Fibroblast of skin of back (primary cell): ENCODE results near the gene TSSK2.

Experiments used
- DNase-seq: peaks from one replicate; pipeline ENCODE4 v3.0.0-alpha.2; 2013

Gene TSSK2

DNA sequence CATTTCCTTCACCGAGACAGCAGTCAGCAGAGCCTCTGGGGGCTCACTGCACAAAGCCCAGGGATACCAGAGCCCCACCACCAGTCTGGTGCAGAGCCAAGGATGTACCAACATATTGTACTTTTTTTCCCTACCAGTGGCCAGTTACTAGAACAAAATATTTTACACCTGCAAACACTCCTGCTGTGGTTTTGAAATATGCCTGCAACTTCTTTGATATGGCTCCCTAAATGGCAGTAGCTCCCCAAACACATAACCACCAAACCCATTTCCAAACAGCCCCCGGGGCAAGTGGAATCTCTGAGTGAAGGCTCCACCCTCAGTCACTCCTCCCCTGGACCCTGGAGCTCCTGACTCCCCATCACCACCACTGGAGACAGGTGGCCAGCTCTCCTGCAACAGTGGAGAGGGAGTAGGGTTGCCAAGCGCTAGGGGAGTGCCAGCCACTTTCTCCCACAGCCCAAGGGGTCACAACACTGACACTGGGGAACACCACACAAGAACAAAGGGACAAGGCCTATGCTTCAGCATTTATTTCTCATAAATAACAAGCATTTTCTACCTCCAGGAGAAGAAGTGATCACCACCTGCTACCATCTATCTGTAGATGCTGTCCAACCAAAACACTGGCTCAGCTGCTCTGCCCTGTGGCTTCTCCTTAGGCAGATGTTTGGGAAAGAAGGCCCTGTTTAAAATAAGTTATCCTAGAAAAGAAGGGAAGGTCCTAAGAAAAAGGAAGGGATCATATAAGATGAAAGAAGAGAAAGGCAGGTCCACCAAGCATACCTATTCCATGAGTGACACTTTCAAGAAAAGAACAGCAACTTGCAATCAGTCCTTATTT, 24.0 kb upstream of the TSSK2 start:
- DNase-seq, result no peak

DNA sequence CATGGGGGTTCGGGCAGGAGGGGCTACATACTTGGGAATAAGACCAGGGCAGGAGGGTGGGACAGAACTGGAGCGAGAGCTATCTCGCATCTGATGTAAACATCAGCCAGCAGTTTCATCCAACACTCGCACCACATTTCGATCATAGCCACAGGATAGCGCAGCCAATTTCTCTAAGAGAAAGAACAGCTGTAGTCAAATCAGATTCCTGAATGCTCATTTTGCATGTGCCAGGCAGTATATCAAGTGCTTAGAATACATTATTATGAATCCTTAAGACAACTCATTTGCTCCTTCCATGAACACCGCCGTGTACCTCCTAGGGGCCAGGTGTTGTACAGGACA, 23.4 kb upstream of the TSSK2 start:
- DNase-seq, result no peak

DNA sequence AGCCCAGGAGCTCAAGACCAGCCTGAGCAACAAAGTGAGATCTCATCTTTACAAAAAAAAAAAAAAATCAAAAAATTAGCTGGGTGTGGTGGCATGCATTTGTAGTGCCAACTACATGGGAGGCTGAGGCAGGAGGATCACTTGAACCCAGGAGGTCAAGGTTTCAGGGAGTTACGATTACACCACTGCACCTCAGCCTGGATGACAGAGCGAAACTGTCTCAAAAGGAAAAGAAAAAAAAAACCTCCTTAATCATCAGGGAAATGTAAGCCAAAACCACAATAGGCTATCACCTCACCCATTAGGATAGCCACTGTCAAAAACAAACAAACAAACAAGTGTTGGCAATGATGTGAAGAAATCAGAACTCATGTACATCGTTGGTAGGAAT, 22.3 kb upstream of the TSSK2 start:
- no peak for DNase-seq

DNA sequence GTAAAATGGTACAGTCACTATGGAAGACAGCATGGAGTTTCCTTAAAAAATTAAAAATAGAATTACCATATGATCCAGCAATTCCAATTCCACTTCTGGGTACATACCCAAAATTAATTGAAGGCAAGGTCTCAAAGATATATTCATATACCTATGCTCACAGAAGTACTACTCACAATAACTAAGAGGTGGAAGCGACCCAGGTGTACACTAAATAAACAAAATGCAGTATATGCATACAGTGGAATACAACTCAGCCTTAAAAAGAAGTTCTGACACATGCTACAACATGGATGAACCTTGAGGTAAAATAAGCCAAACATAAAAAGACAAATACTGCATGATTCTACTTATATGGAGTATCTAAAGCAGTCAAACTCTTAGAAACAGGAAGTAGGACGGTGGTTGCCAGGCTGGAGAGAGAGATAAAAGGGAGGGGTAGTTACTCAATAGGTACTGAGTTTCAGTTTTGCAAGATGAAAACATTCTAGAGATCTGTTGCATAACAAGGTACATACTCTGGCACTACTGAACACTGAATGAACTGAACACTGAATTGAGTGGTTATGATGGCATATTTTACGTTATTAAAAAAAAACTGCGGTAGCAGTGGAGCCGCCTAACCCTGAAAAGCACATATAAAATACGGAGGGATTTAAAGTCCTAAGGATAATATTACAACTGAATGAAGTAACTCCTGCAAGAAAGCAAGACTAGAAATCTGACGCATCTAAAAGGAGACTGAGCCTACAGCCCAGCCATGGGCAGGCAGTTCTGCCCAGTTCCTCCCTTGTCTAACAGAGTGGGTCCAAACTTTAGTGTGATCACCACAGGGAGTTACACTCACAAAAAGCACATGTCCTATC, 21.7 kb upstream of the TSSK2 start:
- no peak for DNase-seq

DNA sequence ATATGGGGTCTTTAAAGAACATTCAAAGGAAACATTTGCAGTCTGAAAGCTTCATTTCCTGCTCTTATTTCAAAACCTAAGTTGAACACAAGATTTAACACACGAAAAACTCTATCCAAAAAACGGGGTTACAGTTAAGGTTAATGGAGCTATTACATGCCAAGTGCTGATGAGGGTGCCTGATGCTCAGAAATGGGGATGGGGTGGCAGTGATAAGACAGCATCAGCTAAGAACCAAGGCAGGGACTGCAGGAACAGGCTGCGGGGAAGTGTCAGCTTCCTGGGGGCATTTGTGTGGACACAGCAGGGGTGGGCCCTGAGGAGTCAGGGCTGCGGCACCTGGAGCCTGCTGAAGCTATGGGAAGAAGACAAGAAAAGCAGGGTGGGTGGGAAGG, 21.0 kb upstream of the TSSK2 start:
- no peak for DNase-seq

DNA sequence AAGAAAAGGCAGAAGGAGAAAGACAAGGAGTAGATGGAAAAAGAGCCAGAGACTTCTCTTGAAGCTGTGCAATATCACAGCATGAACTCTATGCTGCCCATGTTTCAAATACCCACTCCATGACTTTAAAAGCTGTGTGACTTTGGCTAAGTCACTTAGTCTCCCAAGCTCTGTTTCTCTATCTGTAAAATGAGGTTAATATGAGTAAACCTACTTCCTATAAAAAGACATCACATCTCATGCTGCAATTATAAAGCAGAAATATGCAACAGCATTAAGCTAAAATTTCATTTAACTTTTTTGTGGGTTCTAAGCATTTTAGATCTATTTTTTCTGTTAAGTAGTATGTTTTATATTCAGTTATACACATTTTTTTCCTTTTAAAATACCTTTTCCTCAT, 20.5 kb upstream of the TSSK2 start:
- no peak for DNase-seq

DNA sequence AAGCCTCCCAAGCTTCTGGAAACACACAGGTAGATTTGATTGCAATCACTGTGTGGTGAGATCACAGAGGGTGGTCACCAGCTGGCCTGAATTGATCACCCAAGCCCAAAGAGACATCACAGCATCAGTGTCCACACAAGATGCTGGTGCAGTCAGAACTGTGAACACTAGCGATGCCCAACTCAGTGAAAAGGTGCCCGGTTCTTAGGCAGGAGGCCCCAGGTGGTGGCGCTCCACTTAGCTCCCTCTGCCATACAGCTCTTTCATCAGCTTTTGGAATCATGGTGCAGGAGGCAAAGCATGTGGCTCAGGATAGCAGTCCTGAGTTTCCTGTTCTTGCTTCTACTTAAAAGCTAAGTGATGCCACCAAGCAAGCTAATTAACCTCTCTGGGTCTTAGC, 20.0 kb upstream of the TSSK2 start:
- no peak for DNase-seq

DNA sequence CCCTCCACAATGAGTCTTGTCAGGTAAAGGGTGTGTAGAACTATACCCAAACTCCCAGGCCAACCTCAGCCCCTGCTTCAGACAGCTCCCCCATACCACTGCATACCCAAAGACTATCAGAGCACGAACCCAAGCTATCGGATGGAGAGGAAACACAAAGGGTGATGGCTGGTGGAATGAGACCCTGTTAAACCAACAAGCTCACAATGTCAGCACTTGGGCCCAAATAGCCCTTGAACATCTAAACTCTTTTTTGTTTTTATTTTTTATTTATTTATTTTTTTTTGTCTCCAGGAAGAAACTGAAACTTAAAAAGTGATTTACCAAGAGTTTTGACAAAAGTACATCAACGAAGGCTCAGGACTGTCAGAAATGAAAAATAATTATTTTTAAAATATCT, 19.5 kb upstream of the TSSK2 start:
- no peak for DNase-seq

DNA sequence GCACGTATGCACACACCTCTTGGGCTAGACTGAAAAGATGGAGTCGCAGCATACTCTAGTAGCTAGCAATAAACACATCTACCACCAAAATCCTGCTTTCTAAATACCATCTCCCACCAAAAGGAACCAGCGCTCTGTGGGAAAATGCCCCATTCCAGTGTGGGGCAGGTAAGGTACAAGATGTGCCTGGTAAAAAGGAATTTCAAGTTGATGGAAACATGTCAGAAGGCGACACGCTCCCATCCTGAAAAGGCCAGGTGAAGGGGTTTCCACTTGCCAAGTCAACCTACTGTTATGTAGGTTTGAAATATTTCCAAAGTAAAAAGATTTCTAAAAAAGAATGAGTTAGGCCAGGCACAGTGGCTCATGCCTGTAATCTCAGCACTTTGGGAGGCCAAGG, 17.7 kb upstream of the TSSK2 start:
- DNase-seq, result no peak

DNA sequence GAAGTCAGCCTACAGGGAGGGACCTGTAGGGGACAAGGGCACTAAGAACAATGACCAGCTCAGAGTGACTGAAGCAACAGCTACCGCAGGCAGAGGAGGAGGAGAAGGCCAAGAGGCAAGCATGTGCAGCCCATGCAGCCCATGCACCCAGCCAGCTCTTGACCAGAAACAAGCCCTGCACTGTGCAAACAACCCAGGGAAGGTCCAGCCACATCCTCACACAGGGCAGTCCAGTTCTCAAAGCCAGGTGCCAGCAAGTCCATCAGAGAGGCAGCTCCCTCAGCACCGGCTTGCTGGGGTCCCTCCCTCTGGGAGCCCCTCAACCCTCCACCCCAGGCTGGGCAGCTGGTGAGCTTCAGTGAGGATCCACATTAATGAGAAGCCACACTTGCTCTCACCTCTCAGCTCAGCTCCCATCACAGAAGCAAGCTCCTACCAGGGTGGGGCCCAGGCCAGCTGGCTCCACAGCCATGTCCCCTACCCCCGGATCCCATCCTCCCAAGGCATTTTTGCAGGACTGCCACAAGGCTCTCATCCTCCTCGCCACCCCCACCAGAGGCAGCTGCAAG, 16.0 kb upstream of the TSSK2 start:
- no peak for DNase-seq

DNA sequence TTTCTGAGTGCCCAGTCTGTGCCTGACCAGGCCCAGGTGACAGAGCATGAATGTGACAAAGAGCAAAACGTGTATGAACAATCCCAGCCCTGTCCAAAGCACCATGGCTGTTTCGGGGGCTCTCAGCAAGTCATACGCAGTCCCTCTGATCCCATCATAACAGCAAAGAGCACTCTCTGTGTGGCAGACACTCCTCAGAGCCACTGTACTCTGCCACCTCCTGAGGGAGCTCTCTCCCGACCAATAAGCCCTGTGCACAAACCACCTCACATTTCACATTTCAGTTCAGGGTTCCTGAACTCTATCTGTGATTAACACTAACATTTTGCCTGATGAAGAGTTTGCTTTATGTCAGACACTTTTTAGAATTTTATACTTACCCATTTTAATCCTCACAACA, 15.5 kb upstream of the TSSK2 start:
- no peak for DNase-seq

DNA sequence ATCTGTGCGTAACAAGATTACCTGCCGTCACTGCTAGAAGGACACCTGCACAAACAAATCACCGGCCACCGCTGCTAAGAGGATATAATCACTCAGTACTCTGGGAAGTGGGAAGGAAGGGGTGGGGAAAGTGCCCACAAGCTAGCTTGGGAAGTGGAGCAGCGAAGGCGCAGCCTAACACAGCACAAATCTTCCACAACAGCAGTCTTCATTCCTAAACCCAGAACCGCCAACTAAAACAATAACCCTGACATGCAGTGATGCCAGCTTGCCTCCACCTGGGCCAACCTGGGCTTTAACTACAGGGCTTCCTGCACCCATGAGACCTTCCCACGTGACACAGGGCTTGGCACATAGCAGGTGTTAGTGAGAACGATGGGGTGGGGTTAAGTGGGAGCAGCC, 14.0 kb upstream of the TSSK2 start:
- DNase-seq, result no peak

DNA sequence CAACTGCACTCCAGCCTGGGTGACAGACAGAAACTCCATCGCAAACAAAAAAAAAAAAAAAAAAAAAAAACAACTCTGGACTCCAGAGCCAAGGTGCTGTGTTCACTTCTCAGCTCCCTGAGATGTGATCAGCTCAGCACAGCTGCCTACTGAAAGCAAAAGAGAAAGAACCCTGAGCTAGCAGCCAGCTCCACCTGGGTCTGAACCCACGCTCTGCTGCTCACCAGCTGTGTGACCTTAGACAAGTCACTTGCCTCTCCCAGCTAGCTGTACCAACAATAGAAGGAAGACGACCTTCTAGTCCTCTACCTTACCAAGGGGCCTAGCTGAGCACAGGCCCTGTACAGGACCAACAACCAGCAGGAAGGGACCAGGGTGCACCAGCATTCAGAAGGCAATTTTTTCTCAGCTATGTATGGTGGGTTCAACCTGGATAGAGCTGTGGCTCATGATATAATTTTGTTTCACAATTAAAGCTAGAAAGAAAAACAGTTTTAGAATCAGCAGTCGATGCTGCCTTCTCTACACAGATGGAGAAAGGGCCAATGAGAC, 12.7 kb upstream of the TSSK2 start:
- no peak for DNase-seq

DNA sequence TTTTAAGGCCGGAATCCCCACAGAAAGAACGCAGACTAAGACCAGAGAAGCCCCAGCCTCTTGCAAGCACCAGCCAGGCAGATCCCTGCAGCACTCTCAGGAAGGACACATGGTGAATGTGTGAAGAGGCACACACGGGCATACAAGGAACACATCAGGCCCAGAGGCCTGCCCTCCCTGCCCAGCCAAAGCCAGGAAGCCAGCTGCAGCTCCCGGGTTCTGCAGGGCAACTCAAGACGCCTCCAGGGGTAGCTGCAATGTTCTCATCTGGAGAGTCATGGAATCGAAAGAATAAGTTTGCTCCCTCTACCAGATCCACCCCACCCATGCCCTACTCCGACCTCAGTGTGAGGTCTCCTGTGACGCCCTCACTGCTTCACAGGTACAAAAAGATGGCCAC, 11.2 kb upstream of the TSSK2 start:
- no peak for DNase-seq

DNA sequence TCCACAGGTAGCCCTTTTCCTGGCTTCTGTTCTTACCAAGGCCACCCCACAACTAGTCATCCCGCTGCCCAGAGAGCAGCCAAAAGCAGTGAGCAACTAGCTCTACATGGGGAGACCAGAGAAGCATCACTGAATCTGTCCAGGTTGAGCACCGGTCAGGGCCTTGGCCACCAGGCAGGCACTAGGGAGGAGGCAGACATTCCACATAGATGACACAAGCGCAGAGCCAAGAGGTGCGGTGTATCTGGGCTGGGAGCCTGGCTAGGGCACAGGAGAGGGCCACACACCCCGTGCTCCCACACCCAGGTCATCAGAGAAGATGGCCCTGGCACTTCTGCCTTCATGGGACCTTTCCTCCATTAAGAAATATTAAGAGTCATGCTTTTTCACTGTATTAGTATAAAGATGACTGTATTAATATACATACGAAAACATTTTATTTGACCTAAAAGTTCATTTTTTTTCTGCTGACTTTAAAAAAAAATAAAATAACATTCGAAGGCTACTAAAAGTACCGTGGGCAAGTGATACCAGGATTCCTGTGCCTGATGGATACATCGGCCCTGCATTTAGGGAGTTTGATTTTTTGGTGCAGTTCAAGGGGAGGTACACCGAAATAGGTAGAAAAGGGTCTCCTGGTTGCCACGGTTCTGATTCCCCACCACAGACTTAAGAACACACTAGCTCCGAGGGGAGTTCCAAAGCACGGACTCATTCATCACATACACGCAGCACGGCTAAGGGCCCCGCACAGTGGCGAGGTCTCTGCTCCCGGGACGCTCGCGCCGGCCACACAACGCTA, 10.1 kb upstream of the TSSK2 start:
- peak; percentile 34 for DNase-seq

DNA sequence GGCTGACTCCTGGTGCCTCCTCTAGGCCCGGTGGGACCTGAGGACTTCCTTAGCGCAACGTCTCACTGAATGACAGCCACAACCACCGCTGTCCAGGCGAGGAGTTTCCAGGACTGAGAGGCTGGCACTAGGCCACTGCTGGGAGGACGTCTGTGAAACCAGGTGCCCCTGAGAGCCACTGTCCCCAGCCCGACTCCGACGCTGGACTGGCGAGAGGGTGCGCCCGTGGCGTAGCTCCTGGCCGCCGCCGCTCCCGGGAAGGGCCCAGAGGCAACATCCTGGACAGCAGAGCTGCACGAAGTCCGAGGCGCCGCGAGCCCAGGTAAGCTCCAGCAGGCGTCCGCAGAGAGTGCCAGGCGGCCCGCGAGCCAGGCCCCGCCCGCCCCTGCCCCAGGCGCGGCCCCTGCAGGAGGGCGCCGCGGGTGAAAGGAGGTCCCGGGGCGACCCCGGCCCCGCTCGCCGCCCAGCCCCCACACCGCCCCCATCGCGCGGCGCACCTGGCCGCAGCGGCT, 9.4 kb upstream of the TSSK2 start:
- DNase-seq, result peak; percentile 46

DNA sequence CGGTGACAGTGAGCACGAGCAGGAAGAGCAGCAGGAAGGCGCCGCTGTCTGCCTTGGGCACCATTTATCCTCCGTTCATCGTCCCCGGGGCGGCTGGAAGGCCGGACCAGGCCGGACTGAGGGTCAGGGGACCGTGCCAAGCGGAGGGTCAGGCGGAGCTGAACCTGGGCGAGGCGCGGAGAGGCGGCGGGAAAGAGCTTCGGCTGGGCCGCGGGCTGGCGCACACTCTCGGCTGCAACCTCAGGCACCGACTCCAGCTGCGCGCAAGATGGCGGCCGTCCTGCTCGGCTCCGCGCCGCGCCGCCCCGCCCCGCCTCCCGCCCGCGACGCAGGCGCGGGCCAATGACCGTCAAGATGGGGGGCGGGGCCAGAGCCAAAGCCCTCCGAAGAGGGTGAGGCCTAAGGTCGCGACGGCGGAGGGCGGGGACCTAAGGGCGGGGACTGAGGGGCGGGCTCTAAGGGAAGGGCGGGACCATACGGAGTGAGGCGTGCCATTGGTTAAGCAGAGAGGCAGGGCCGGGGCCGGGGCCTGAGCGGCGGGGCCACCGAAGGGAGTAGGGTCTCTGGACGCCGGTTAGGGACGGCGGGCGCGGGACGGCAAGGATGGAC, 8.9 kb upstream of the TSSK2 start, which contains the start of gene DGCR2:
TSS of gene DGCR2 (minus strand) at position 270 of the 609 bp plus-strand sequence. CDS start at position 64, 206 bp downstream.
- DNase-seq, result peak; percentile 96

DNA sequence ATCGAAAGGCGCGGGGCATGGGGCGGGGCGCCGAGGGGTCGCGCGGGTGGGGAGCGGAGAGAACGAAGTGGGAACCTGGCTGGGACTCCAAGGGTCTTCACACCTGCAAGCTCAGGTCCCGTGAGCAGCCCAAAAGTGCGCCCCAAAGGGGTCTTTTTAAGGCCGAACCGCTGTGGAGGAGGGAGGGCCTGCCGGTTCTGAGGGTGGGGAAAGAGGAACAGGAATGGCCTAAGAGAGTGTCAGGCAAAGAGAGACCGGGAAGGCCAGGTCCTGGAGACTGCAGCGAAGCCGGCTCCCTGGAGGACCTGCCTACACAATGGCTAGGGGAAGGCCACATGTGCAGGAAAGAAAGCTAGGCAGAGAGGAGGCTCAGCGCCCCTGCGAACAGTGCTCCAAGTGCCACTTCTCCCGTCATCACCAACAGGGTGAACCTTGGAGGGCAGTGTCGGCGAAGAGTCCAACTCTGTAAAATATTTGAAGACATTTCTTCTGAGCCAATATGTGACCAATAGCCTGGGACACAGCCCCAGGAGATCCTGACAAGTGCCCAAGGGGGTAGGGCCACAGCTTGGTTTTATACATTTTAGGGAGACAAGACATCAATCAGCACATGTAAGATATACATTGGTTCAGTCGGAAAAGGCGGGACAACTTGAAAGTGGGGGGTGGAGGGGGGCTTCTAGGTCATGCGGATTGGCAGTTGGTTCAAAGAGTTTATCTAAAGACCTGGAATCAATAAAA, 8.2 kb upstream of the TSSK2 start:
- DNase-seq, result peak; percentile 20

DNA sequence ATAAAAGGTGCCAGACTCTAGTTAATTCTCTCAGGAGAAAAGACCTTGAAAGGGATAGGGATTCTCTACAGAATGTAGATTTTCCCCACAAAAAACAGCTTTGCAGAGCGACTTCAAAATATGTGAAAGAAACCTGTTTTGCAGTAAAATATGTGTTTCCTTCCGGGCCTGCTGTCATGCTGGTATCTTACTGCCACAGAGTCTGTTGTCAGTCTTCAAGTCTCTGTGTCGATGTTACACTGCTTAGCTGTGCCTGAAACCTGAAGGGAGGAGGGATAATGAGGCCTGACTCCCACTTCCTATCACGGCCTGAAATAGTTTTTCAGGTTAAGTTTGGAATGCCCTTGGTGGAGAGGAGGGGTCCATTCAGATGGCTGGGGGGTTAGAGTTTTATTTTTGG, 7.2 kb upstream of the TSSK2 start:
- DNase-seq, result no peak

DNA sequence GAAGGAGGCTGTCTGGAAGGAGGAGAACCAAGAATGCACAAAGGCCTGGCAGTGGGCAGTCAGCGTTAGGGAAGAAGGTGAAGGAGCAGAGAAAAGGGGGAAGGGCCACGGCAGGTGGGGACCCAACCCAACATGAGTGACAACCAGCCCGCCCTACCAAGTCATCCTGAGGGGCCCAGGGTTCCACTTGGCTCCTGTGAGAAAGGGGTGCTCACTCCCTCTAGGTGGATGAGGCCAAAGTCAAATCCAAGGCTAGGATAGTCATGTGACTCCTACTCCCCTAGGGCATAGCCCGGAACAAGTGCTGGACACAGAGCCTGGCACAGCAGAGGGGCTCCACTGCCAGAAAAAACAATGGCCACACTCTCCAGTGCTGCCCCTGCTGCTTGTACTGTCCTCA, 6.7 kb upstream of the TSSK2 start:
- no peak for DNase-seq

DNA sequence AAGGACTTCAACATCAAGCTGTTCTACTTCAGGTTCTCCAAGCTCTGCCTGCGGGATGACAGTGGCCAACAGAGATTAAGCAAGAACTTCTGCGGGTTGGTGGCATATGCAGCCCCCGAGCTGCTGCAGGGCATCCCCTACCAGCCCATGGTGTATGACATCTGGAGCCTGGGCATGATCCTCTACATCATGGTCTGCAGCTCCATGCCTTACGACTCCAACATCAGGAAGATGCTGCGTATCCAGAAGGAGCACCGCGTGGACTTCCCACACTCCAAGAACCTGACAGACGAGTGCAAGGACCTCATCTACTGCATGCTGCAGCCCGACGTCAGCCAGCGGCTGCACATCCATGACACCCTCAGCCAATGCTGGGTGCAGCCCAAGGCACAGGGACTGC, 6.1 kb upstream of the TSSK2 start:
- DNase-seq, result no peak
